GM23248 (cell line): Measurements from ENCODE around the gene C1orf87.

Experiments used
- EZH2 ChIP-seq: fragments of 200-600 bp; sonication (generic); IDR thresholded peaks from 2 replicates; pipeline ENCODE4 v1.6.1; 2018; ENCODE audit warnings: antibody characterized with exemption, mild to moderate bottlenecking; ENCODE audit not compliant: insufficient read depth, poor library complexity, severe bottlenecking
- EZH2phosphoT487 ChIP-seq: fragments of 200-600 bp; sonication (generic); IDR thresholded peaks from 2 replicates; pipeline ENCODE4 v1.6.1; 2018; ENCODE audit warnings: antibody characterized with exemption, moderate library complexity, mild to moderate bottlenecking, low read depth; ENCODE audit not compliant: insufficient read depth

DNA sequence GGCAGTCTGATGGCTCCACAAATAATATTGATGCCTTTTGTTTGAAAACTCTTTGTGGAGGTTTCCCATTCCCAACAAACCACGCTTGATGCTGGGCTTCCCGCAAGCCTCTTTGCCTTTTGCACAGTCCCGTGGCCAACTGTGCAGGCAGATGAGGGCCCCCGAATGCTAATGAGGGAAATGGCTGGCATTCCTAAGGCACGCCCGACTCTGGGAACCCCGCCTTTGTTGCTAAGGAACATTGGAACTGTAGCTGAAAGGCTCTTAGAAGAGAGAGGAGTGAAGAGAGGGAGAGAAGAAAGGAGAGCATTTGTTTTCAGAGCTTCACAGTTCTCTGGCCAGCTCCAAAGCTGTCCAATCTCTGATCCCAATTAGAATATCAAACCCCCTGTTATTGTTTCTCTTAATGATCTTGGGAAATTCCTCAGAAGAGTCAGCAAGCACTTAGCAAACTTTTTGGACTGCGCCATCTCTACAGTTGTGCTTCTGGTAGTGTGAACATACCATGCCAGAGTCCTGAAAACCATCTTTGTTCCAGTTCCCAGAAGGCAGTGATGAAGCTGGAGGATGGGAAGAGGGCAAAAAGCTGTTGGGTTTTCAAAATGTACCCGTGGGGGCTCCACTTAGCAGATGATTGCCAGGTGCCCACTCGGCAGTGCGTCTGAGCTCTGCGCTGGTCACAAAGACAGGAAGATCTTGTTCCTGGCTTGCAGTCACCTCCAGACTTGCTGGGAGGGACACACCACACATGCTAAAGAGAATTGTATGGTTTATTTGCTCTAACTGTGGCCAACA is 86.9 kb downstream of the C1orf87 start:
- TF ChIP-seq EZH2phosphoT487, result no peak
- TF ChIP-seq EZH2, result no peak
